ENCODE measurements around the gene CCNY. TPM values are rescaled to one million over a fixed set of nuclear protein-coding genes. Genes with fewer than 3 reads are reported as not detected.

Gene CCNY
- total RNA-seq, 1 donor from 2014 or later, result 41.3 TPM

GRCh38 chr10:35367107-35367859 is 31.0 kb downstream of the CCNY start:
- DNase-seq (ENCODE audit: low read depth), result no peak
- Histone ChIP-seq H3K36me3 (ENCODE audit: control insufficient read depth, insufficient read depth, low read length) (no peaks in the 10 kb centered on the region), H3K27me3 (ENCODE audit: control insufficient read depth, insufficient read depth, low read length) (no peaks in the 10 kb centered on the region), H3K4me3 (ENCODE audit: low read depth, low read length) (no peak overlapping the region)
- no peak for TF ChIP-seq CTCF (IDR thresholded peaks at IDR 0.05; ENCODE audit: insufficient read depth, low read length, poor library complexity, severe bottlenecking)

GRCh38 chr10:35367982-35368381 is 31.7 kb downstream of the CCNY start:
- TF ChIP-seq CTCF (IDR thresholded peaks at IDR 0.05; ENCODE audit: insufficient read depth, low read length, poor library complexity, severe bottlenecking), result no peak
- DNase-seq (ENCODE audit: low read depth), result no peak
- H3K36me3 ChIP-seq (ENCODE audit: control insufficient read depth, insufficient read depth, low read length), result no peaks in the 10 kb centered on the region
- no peak overlapping the region for H3K4me3 ChIP-seq (ENCODE audit: low read depth, low read length)
- no peaks in the 10 kb centered on the region for H3K27me3 ChIP-seq (ENCODE audit: control insufficient read depth, insufficient read depth, low read length)

GRCh38 chr10:35368485-35369048 is 32.3 kb downstream of the CCNY start:
- H3K4me3 ChIP-seq (ENCODE audit: low read depth, low read length), result no peak overlapping the region
- DNase-seq (ENCODE audit: low read depth), result no peak
- H3K36me3 ChIP-seq (ENCODE audit: control insufficient read depth, insufficient read depth, low read length), result no peaks in the 10 kb centered on the region
- no peaks in the 10 kb centered on the region for H3K27me3 ChIP-seq (ENCODE audit: control insufficient read depth, insufficient read depth, low read length)
- TF ChIP-seq CTCF (IDR thresholded peaks at IDR 0.05; ENCODE audit: insufficient read depth, low read length, poor library complexity, severe bottlenecking), result no peak

- no peaks in the 10 kb centered on the region for H3K36me3 ChIP-seq (ENCODE audit: control insufficient read depth, insufficient read depth, low read length)
- no peaks in the 10 kb centered on the region for H3K27me3 ChIP-seq (ENCODE audit: control insufficient read depth, insufficient read depth, low read length)
- no peak for DNase-seq (ENCODE audit: low read depth)
- TF ChIP-seq CTCF (IDR thresholded peaks at IDR 0.05; ENCODE audit: insufficient read depth, low read length, poor library complexity, severe bottlenecking), result no peak
- H3K4me3 ChIP-seq (ENCODE audit: low read depth, low read length), result no peak overlapping the region
These were observed 32.8 kb downstream of the CCNY start for GRCh38 chr10:35369049-35369611.

GRCh38 chr10:35371731-35372130 is 35.4 kb downstream of the CCNY start:
- no peaks in the 10 kb centered on the region for H3K27me3 ChIP-seq (ENCODE audit: control insufficient read depth, insufficient read depth, low read length)
- DNase-seq (ENCODE audit: low read depth), result no peak
- H3K4me3 ChIP-seq (ENCODE audit: low read depth, low read length), result no peak overlapping the region
- H3K36me3 ChIP-seq (ENCODE audit: control insufficient read depth, insufficient read depth, low read length), result no peaks in the 10 kb centered on the region
- TF ChIP-seq CTCF (IDR thresholded peaks at IDR 0.05; ENCODE audit: insufficient read depth, low read length, poor library complexity, severe bottlenecking), result no peak

Measured in kidney epithelial cell (primary cell).